HCT116 (cell line): ENCODE data around the gene AUP1. TPM values are rescaled to one million over a fixed set of nuclear protein-coding genes. Genes with fewer than 3 reads are reported as not detected.
A peak's percentile ranks its signal among the peaks of the same experiment; 100 is the strongest.

Experiments used
- ATAC-seq: fragments of 200-7000 bp; cut with Tn5 transposase; 2 replicates; pipeline ENCODE4 v1.9.1; 2020; ENCODE audit warnings: mild to moderate bottlenecking, moderate library complexity
- BruUV-seq: library from RNA; stranded (reverse); fragments of 400-500 nt; replicated peaks from 2 replicates; lab custom pipeline; 2021; lab: Mats Ljungman, UMichigan
- CTCF ChIA-PET: fragments of 300-600 bp; sonication (Branson Sonifier 250); formaldehyde crosslinking; loops from one replicate; lab custom pipeline; 2021; ENCODE audit warnings: antibody characterized with exemption; lab: Charles Lee
- POLR2A ChIA-PET: fragments of 300-600, 350-600 bp; sonication (Branson Sonifier 250); formaldehyde crosslinking; loops from one replicate; lab custom pipeline; 2021; ENCODE audit warnings: antibody characterized with exemption; lab: Charles Lee
- RAD21 ChIA-PET, 2 experiments: fragments of 300-600 bp; sonication (Branson Sonifier 250); formaldehyde crosslinking; loops; one replicate each; lab custom pipeline; 2023; ENCODE audit warnings: low total read pairs in 2 of 2; ENCODE audit not compliant: uncharacterized antibody in 2 of 2, unreplicated experiment in 2 of 2, low non-redundant PET in 1 of 2; lab: Charles Lee
- DNase-seq: peaks from one replicate; pipeline ENCODE4 v3.0.0-alpha.2; 2010; ENCODE audit warnings: low read depth, low spot score
- H2AFZ ChIP-seq: fragments of 200-600 bp; shearing (Covaris generic), sonication (generic); 2 replicates; pipeline ENCODE4 v1.6.1; 2017; ENCODE audit warnings: low read depth, mixed run types, mixed read lengths, antibody characterized with exemption, low read length; ENCODE audit not compliant: poor library complexity, severe bottlenecking
- H3K27ac ChIP-seq: 2 replicates; pipeline ENCODE4 v1.5.1; 2012; ENCODE audit warnings: low read depth, low read length
- H3K27me3 ChIP-seq: fragments of 200-600 bp; sonication (generic); 2 replicates; pipeline ENCODE4 v1.6.1; 2016; ENCODE audit warnings: mixed run types, low read length, mixed read lengths; ENCODE audit not compliant: insufficient read depth
- H3K36me3 ChIP-seq, 2 experiments: fragments of 200-500 bp in 1 of 2; fragments of 200-600 bp in 1 of 2; sonication (Bioruptor generic) in 1 of 2; sonication (generic) in 1 of 2; 2 replicates each; pipeline versions ENCODE4 v1.5.1 to v1.6.1; 2014 to 2016; ENCODE audit warnings: low read length in 2 of 2, inconsistent platforms in 1 of 2, mixed read lengths in 1 of 2, mixed run types in 1 of 2; ENCODE audit not compliant: insufficient read depth in 2 of 2, control insufficient read depth in 1 of 2
- H3K4me1 ChIP-seq, 2 experiments: fragments of 200-600 bp in 1 of 2; sonication (generic) in 1 of 2; 2 replicates each; pipeline versions ENCODE4 v1.5.1 to v1.6.1; 2012 to 2017; ENCODE audit warnings: low read length in 2 of 2, inconsistent platforms in 1 of 2, mild to moderate bottlenecking in 1 of 2, mixed read lengths in 1 of 2, mixed run types in 1 of 2, moderate library complexity in 1 of 2; ENCODE audit not compliant: insufficient read depth in 2 of 2, control insufficient read depth in 1 of 2
- H3K4me2 ChIP-seq: fragments of 200-600 bp; sonication (generic); 2 replicates; pipeline ENCODE4 v1.6.1; 2017; ENCODE audit warnings: mixed run types, low read length, mixed read lengths
- H3K4me3 ChIP-seq, 2 experiments: fragments of 200-600 bp in 1 of 2; sonication (generic) in 1 of 2; replicated peaks in 1 of 2; 2 replicates each; pipeline ENCODE4 v1.5.1; 2011 to 2016; ENCODE audit warnings: low read length in 2 of 2, control low read depth in 1 of 2, low read depth in 1 of 2, mild to moderate bottlenecking in 1 of 2, mixed read lengths in 1 of 2, mixed run types in 1 of 2
- H3K79me2 ChIP-seq: fragments of 200-600 bp; sonication (generic); 2 replicates; pipeline ENCODE4 v1.6.1; 2017; ENCODE audit warnings: mild to moderate bottlenecking, mixed run types, low read length, moderate library complexity, mixed read lengths; ENCODE audit not compliant: insufficient read depth
- H3K9ac ChIP-seq: fragments of 200-600 bp; sonication (generic); 2 replicates; pipeline ENCODE4 v1.6.1; 2016; ENCODE audit warnings: low read length, mixed read lengths
- H3K9me2 ChIP-seq: fragments of 200-600 bp; sonication (generic), shearing (Covaris generic); 2 replicates; pipeline ENCODE4 v1.6.1; 2017; ENCODE audit warnings: mixed run types, mild to moderate bottlenecking, moderate library complexity; ENCODE audit not compliant: insufficient read depth
- H3K9me3 ChIP-seq, 2 experiments: fragments of 200-500 bp in 1 of 2; fragments of 200-600 bp in 1 of 2; sonication (Bioruptor generic) in 1 of 2; sonication (generic) in 1 of 2; 2 replicates each; pipeline ENCODE4 v1.6.1; 2014 to 2017; ENCODE audit warnings: low read length in 2 of 2, mixed read lengths in 2 of 2, inconsistent platforms in 1 of 2, low read depth in 1 of 2, mild to moderate bottlenecking in 1 of 2, mixed run types in 1 of 2, moderate library complexity in 1 of 2; ENCODE audit not compliant: control insufficient read depth in 1 of 2, insufficient read depth in 1 of 2
- H4K20me1 ChIP-seq: fragments of 200-600 bp; sonication (generic), shearing (Covaris generic); 2 replicates; pipeline ENCODE4 v1.6.1; 2017; ENCODE audit warnings: mixed run types, mild to moderate bottlenecking, moderate library complexity; ENCODE audit not compliant: insufficient read depth
- POLR2A ChIP-seq: IDR thresholded peaks from 2 replicates; pipeline ENCODE4 v1.7.0; 2011; ENCODE audit warnings: borderline replicate concordance; ENCODE audit not compliant: insufficient read depth, insufficient read length; ENCODE audit errors: extremely low read depth
- SIN3A ChIP-seq: IDR thresholded peaks from 2 replicates; pipeline ENCODE4 v1.6.1; 2012; ENCODE audit warnings: low read depth
- TCF7L2 ChIP-seq: IDR thresholded peaks from 2 replicates; pipeline ENCODE4 v1.7.0; 2011; ENCODE audit warnings: borderline replicate concordance, inconsistent platforms; ENCODE audit not compliant: insufficient read depth, insufficient read length; ENCODE audit errors: extremely low read depth
- ZBTB33 ChIP-seq: IDR thresholded peaks from 2 replicates; pipeline ENCODE4 v1.6.1; 2011; ENCODE audit warnings: mild to moderate bottlenecking, low read length, moderate library complexity; ENCODE audit not compliant: insufficient replicate concordance; ENCODE audit errors: extremely low read depth
- ZNF274 ChIP-seq: fragments of 200-500 bp; sonication (Bioruptor generic); IDR thresholded peaks from 2 replicates; pipeline ENCODE4 v1.6.1; 2014; ENCODE audit warnings: mild to moderate bottlenecking, low read depth, low read length, inconsistent platforms
- intact Hi-C: fragments of 100-400 bp; cut with micrococcal nuclease; formaldehyde crosslinking; loops from 2 replicates; pipeline ENCODE4 v1.10.0; 2022
- total RNA-seq: library from RNA; stranded (reverse); gene quantifications from one replicate; pipeline ENCODE4 v1.2.1, GENCODE V29; 2021; ENCODE audit not compliant: unreplicated experiment
- TF ChIP-seq, protein P1 (sequence below): IDR thresholded peaks from 2 replicates; pipeline ENCODE4 v1.6.1; 2012

AUP1 gene
- total RNA-seq, 1 experiment from 2014 or later = 116 TPM

GRCh38 chr2:74548285-74548899 lies 18.9 kb upstream of the AUP1 start:
- intact Hi-C loops = no loop called here
- Histone ChIP-seq H3K9ac (peak overlapping the region; percentile 88), H3K4me2 (peak overlapping the region; percentile 87), H3K9me2 (no peaks in the 10 kb centered on the region), H3K4me1 (peaks cover 12 to 32% of the 10 kb centered on the region in 2 experiments; a peak in 3 of 4 replicates), H4K20me1 (no peaks in the 10 kb centered on the region), H3K9me3 (no peaks in the 10 kb centered on the region), H3K27me3 (no peaks in the 10 kb centered on the region), H2AFZ (no peak overlapping the region), H3K36me3 (no peaks in the 10 kb centered on the region), H3K4me3 (peak overlapping the region; percentile 34 to 75), H3K27ac (peak overlapping the region; percentile 90), H3K79me2 (peaks cover 16% of the 10 kb centered on the region; the same call in 1 of the 2 replicates)
- RAD21 ChIA-PET = no interaction called here
- ATAC-seq (no peak), DNase-seq (no peak)
- POLR2A ChIA-PET = no interaction called here
- CTCF ChIA-PET = no interaction called here
- no peak for TF ChIP-seq SIN3A
- peak; percentile 11 for TF ChIP-seq POLR2A
- peak; percentile 37 for TF ChIP-seq TCF7L2
- no peak for TF ChIP-seq ZNF274
- no peak for TF ChIP-seq ZBTB33
- TSS peak; percentile 46 for BruUV-seq

GRCh38 chr2:74546004-74546403 lies 16.5 kb upstream of the AUP1 start:
- POLR2A ChIA-PET = no interaction called here
- intact Hi-C loops = no loop called here
- RAD21 ChIA-PET = no interaction called here
- DNase-seq = no peak
- H3K4me1 ChIP-seq = peaks cover 9 to 27% of the 10 kb centered on the region in 2 experiments; a peak in 3 of 4 replicates
- no peaks in the 10 kb centered on the region for H3K27me3 ChIP-seq
- CTCF ChIA-PET = interaction anchor here (1.8 kb wide), 1 partner anchor 63 kb away, joined by 5 read pairs; the partner anchor contains the start of genes CCDC142 and TTC31
- ATAC-seq = no peak
- H3K4me2 ChIP-seq = no peak overlapping the region
- no TSS peak for BruUV-seq
- H3K79me2 ChIP-seq = peaks cover 16% of the 10 kb centered on the region; the same call in 1 of the 2 replicates
- no peaks in the 10 kb centered on the region for H4K20me1 ChIP-seq
- H3K9me3 ChIP-seq = no peaks in the 10 kb centered on the region
- no peak overlapping the region for H2AFZ ChIP-seq
- TF ChIP-seq, protein P1, sequence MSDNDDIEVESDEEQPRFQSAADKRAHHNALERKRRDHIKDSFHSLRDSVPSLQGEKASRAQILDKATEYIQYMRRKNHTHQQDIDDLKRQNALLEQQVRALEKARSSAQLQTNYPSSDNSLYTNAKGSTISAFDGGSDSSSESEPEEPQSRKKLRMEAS = no peak
- H3K36me3 ChIP-seq = no peaks in the 10 kb centered on the region
- H3K27ac ChIP-seq = no peak overlapping the region
- no peak overlapping the region for H3K9ac ChIP-seq
- H3K4me3 ChIP-seq = no peak overlapping the region
- H3K9me2 ChIP-seq = no peaks in the 10 kb centered on the region
